GM19099 (cell line): ENCODE results near the gene DLG3.

Source experiments
- POLR2A ChIP-seq: IDR thresholded peaks from 3 replicates; pipeline ENCODE4 v1.6.1; 2011; ENCODE audit warnings: low read depth; ENCODE audit not compliant: insufficient read length; ENCODE audit errors: extremely low read depth

Gene DLG3

GRCh38 chrX:70479922-70480659 is 35.5 kb downstream of the DLG3 start:
- no peak for TF ChIP-seq POLR2A

- no peak for TF ChIP-seq POLR2A
These were observed 36.0 kb downstream of the DLG3 start for GRCh38 chrX:70480660-70481018.

- no peak for TF ChIP-seq POLR2A
These were observed 37.0 kb downstream of the DLG3 start for GRCh38 chrX:70481471-70482270.

GRCh38 chrX:70482300-70482699 is 37.7 kb downstream of the DLG3 start:
- TF ChIP-seq POLR2A: no peak

- TF ChIP-seq POLR2A: no peak
These were observed 40.8 kb downstream of the DLG3 start for GRCh38 chrX:70485466-70485865.

GRCh38 chrX:70488856-70489255 is 44.2 kb downstream of the DLG3 start:
- TF ChIP-seq POLR2A: no peak

- TF ChIP-seq POLR2A: no peak
These were observed 49.8 kb downstream of the DLG3 start for GRCh38 chrX:70494441-70494840.

GRCh38 chrX:70496491-70496890 is 51.9 kb downstream of the DLG3 start:
- TF ChIP-seq POLR2A: no peak

- no peak for TF ChIP-seq POLR2A
These were observed 52.4 kb downstream of the DLG3 start for GRCh38 chrX:70497026-70497425.

- no peak for TF ChIP-seq POLR2A
These were observed 53.5 kb downstream of the DLG3 start for GRCh38 chrX:70498129-70498528.

GRCh38 chrX:70500826-70501225 is 56.2 kb downstream of the DLG3 start:
- TF ChIP-seq POLR2A: no peak

- TF ChIP-seq POLR2A: no peak
These were observed 60.3 kb downstream of the DLG3 start for GRCh38 chrX:70504772-70505450.

GRCh38 chrX:70505451-70505841 is 60.8 kb downstream of the DLG3 start:
- TF ChIP-seq POLR2A: no peak

- no peak for TF ChIP-seq POLR2A
These were observed 63.8 kb downstream of the DLG3 start for GRCh38 chrX:70508296-70508911.

- no peak for TF ChIP-seq POLR2A
These were observed 64.4 kb downstream of the DLG3 start for GRCh38 chrX:70509078-70509477.
